Kasumi-1 (cell line): ENCODE data around the gene ERGIC2.
"Not testable (repeated sequence)": the region's sequence is repeated elsewhere in the genome, so short reads cannot be mapped to it uniquely, and the experiment has no call there.

Source experiments
- DNase-seq, 2 experiments: peaks; one replicate each; lab custom pipeline; 2025; lab: John Stamatoyannopoulos, UW

ERGIC2 gene, protein sequence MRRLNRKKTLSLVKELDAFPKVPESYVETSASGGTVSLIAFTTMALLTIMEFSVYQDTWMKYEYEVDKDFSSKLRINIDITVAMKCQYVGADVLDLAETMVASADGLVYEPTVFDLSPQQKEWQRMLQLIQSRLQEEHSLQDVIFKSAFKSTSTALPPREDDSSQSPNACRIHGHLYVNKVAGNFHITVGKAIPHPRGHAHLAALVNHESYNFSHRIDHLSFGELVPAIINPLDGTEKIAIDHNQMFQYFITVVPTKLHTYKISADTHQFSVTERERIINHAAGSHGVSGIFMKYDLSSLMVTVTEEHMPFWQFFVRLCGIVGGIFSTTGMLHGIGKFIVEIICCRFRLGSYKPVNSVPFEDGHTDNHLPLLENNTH

DNA sequence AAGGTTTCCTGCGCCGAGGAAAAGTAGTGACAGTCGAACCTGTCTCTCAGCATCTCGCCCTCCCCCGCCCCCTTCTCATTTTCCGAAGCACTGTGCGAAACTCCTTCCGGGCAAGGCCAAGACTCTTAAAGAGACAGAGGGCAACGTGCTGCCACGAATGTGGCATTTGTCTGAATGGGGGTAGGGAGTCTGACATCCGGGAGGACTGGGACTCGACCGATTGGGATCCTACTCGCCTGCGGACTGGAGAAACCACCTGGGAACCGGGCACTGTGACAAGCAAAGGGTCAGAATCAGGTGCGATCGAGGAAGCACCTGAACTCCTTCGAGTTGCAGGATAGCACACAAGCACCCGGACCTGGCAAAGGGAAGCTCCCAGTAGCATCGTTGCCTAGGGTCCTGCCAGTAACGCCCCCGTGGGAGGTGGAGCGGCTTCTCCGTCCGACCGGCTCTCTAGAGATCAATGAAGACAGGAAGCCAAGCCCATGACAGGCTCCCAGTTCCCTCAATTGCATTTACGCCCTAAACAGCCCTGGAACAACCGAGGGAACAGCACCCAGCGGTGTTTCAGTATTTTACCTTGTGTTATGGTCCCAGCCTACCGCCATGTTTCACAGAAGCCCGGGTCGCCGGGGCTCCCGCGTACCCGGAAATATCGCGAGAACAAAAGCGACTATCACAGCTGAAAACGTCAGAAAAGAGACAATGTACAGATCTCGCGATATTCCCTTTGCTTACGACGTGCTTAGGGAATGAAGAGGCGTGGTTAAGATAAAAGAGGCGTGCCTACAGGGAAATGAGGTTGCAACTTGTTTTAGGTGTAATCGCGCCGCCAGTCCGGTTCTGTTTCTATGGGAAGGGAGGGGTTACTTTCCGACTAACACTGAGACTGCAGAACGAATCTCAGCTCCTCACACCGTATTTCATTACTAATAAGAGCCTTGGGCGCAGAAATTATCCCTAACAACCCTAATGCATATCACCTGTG is at the start of gene ERGIC2:
Gene ERGIC2 (minus strand): TSS at position 637 of the 988 bp plus-strand sequence. CDS start 9,539 bp downstream, outside the sequence.
- peak; percentile 99 to 100 for DNase-seq

DNA sequence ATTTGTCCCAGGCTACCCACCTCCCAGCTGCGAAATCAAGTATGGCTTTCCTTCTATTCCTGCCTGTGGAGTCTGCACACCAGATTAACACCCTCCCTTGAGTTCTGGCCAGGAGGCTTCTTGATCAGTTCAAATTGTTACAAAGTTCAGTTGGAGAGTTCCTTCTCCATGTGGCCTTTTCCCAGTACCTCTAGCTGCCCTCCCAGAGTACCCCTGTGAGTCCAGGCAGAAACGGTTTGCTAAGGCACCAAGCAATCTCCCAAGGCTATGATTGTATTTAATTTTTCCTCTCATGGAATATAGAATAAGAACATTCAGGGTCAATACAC is 49.7 kb upstream of the ERGIC2 start:
- no peak for DNase-seq

DNA sequence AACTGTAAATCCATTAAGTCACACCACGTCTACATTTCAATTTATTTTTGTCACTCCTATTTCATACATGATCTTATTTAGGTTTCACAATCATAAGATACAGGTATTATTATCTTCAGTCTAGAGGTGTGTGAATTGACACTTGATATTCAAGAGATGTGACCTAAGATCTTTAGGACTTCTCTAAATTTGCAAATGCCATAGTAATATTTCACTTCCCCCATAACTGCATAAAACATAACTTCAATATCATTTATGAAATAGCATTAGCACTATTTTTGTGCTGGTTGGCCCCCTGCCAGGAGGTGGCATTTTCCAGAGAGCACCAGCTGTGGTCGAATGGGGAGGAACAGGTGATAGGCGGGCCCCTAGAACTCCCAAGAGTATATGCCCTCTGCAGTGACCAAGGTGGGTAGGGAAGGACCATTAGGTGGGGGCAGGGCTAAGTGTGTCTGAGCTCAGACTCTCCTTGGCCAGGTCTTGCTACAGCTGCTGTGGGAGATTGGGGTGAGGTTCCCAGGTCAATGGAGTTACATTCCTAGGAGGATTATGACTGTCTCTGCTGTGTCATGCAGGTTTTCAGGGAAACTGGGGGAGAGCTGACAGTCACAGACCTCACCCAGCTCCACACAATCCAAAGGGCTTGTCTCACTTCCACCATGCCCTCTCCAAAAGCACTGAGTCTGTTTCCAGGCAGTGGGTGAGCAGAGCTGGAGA is 49.2 kb upstream of the ERGIC2 start:
- DNase-seq = no peak

DNA sequence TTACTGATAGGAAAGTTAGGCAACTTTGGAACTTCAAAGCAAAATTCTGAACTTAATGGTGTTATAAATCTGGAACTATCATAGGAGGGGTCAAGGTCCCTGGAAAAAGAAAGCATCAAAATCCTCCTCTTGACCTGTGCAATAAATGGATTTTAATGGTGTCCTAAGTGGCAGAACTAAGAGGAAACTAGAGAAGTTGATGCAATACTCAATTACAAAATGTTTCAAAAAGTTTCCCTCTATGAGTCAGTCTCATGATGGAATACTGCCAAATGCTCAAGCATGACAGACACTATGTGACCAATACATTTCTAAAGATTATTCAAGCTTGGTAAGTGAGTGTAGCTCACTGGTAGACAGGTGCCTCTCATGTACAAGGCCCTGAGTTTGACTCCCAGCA is 47.7 kb upstream of the ERGIC2 start:
- DNase-seq = peak; percentile 59 to 68

DNA sequence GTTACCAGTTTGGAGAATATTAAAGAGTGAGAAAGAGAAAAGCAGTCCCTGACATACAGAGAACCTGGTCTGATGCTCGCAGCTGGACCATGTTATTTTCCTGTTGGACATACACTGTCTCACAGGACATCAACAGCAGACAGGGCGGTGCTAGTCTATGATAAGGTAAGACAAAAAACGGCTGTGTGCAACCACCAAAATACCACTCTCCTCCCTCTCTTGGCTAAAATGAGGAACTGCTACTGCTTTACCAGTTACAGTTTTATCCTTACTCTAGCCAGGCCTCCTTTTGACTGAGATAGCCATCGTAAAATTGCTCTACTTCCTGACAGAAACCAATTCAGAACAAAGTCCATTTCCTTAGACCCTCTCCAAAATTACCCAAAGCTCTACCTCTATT is 47.0 kb upstream of the ERGIC2 start:
- peak; percentile 80 to 88 for DNase-seq

DNA sequence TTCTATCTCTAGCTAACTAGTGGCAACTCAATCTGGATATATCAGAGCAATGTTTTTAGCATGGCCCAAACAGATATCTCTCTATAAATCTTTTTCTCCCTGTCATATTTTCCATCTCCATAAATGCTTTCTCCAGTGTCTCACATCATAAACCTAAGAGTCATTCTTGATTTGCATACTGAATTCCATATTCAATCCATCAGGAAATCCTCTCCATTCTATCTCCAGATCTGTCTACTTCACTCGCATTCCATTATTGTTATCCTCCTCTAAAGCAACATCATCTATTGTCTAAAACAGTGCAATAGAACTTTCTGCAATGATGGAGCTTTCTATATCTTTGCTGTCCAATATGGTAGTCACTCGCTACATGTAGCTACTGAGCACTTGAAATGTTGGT is 45.5 kb upstream of the ERGIC2 start:
- no peak for DNase-seq

DNA sequence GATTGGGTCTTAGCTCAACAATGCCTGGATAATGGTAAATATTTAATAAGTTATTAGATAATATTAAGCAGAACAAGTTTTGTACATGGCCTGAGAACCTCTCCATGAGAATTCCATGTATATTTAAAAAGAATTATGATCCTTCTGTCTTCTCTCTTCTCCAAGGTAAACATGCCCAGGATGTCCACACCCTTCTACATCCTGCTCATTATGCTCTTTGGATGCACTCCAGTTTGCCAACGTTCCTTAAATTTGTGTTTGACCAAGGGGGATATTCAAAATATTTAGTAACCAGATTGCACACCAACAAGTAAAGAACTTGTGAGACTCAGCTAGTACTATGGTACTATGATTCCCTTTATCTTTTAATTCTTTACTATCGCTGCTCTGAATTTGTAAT is 44.8 kb upstream of the ERGIC2 start:
- no peak for DNase-seq

DNA sequence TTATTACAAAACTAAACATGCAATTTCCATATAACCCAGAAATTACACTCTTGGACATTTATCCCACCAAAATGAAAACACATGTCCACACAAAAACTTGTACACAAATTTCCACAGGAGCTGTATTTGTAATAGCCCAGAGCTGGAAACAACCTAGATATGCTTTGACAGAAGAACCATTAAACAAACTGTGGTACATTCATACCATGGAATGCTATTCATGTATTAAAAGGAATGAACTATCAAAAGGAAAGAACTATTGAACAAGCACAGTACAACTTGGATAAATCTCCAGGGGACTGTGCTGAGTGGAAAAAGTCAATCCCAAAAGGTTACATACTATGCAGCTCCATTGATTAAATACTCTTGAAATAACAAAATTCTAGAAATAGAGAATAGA is 35.8 kb upstream of the ERGIC2 start:
- no peak for DNase-seq

DNA sequence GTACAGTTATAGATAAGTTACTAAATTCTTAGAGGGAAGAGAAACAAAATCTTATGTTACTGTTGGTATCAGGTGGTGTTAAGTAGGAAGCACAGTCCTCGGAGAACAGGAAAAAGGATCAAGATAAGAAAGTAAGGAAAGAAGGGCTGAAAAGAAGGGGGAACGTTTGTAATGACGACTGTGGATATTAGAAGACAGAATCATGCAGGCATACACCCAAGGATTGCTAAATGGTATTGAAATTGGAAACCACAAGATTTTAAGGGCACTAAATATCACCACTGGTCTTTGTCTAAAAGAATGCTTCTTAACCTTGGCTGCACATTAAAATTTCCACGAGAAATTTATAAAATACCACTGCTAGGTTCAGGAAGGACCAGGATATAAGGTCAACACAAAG is 34.1 kb upstream of the ERGIC2 start:
- DNase-seq = no peak

DNA sequence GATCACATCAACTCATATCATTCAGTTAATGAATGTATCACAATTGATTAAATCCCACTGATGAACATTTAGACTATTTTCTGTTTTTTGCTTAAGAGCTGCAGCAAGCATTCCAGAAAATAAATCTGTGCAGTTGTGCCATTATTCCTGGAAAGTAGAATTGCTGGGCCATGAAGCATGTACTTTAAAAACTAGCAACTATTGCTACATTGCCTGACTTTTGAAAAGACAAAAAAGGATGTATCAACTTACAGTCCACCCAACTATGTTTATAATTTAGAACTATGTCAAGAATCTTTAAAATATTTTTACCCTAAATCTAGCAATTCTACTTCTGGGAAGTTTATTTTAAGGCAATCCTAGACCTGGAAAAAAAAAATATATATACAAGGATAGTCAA is 33.4 kb upstream of the ERGIC2 start:
- no peak for DNase-seq

DNA sequence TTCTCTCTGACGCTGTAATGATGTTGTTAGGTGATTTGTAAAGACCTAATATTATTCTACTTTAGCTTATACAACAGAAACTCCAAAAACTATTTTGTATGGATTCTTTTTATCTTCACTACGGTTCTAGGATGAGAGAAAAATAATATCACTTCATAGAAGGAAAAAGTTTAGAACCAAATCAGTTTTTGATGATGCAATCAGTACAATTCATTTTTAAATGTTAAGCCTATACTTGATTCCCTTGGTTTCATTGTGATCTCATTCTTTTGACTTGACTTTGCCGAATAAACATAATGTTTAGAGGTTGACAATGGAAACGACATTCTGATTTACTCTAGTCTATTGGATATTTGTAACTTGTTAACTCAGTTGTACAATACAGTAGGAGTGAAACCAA is 24.6 kb upstream of the ERGIC2 start:
- no peak for DNase-seq

DNA sequence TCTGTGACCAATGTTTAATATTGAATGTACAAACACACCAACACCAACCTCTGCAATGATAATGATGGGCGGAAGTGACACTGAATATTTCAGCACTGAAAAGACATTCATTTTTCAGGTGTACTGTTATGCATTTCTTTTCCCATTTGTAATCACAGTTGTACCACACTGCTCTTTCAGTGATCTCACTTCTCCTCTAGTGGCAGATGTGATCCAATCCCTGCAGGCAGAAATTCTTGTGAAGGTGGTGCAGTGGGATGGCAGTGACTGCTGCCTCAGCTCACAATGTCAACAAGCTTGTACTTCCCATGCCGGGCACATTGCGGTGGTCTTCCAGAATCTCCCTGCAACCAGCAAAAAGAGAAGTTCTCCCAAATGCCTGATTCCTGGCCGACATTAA is 23.0 kb upstream of the ERGIC2 start:
- no peak for DNase-seq

DNA sequence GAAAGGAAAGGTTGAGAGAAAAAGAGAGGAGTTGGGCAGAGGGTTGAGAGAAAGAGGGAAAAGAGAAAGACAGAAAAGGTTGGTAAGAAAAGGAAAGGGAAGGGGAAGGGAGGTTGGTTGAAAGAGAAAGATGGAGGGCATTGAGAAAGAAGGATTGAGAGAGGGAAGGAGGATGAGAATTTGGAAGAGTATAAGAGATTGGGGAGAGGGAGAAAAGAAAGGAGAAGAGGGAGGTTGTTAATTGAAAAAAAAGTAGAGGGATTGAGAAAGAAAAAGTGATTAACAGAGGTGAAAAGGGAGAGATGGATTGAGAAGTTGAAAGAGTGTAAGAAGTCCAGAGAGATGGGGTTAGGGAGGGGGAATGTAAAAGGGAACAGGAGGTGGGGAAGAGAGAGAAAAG is 21.5 kb upstream of the ERGIC2 start:
- DNase-seq = no peak

DNA sequence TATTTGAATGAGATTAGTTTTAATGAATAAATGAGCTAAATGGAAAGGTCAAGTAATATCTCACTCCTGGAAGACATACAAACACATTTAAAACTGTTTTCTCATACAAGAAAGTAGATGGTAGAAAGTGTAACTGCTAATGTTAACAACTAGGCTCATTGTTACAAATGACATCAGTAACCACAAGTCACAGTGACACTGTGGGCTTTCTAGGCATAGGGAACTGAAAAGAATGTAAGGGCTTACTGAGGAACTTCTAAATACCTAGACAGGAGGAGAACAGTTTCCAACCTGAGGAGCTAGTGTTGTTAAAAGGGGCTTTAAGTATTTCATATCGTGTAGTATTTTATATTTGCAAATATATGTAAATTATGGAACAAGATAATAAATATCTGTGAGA is 17.5 kb upstream of the ERGIC2 start:
- DNase-seq = no peak

DNA sequence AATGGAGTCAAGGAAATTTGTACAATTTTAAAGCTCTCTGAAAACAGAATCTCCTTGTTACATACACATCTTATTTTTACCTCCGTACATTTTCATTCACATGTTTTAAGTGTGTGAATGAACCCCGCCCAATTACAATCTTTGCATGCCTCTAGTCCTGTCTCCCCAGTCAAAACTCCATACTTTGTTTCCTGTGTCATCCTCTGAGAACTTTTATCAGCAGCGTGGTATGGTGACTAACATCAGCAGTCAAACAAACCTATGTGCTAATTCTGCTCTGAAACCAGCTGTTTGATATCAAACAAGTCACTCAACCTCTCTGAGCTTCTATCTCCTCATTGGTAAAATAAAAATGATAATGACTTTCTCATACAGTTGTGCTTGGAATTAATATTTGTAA is 15.8 kb upstream of the ERGIC2 start:
- DNase-seq = no peak

DNA sequence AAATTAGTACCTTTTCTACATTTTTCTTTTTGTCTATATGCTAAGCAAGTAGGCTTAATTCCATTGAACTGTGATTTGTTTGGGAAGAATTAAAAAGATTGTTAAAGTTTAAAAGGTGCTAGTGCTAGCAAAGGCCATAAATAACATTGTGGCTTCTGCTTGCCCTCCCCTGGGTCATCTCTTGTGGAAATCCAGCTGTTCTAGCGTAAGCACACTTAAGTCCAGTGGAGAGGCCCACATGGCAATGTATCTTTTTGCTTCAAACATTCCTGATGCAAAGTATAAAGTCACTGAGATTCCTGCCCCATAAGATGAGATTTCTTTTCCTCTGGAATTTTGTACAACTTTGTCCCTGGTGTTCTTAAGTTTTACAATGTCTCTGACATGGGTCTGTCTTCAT is 14.4 kb upstream of the ERGIC2 start:
- no peak for DNase-seq

DNA sequence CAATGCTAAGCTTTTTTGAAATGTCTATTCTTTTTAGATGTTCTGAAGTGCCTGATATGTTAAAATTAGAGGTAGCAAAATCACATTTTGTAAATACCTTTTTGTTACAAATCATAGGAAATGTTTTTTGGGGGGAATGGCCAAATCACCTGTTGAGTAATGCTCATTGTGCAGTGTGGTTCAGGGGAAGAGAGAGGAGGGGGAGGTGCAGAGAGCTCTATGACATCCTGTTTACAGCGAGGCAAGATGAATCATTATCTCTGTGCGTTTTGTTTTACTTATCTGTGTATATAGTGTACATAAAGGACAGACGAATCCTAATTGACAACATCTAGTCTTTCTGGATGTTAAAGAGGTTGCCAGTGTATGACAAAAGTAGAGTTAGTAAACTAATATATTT is 9.4 kb upstream of the ERGIC2 start:
- DNase-seq = not testable (repeated sequence)

DNA sequence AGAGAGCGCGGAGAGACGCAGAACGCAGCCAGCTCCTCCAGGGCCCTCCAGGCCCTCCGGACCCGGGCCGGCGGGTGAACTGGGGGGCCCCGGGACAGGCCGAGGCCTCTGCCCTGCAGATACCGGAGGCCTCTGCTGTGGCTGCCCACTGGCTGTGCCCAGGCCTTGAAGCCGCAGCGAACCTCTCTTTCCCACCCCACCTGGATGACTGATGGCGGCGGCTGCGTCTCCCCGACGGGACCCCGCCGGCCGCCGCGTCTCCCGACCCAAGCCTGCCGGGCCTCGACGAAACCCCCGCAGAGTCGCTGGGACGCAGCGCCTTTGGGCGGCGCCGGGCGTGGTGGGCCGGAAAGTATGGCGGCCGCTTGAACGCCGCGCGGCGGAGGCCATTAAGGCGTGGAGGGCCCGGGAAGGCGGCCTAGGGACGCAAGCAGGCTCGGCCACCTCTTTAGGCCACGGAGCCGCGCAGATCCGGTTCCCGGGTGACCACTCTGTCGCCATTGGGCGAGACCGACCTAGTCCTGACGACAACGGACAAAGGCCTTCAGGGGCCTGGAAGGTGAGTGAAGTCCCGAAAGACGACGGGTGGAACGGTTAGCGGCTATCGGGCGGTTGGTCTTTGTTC is 8.4 kb upstream of the ERGIC2 start:
- no peak for DNase-seq

DNA sequence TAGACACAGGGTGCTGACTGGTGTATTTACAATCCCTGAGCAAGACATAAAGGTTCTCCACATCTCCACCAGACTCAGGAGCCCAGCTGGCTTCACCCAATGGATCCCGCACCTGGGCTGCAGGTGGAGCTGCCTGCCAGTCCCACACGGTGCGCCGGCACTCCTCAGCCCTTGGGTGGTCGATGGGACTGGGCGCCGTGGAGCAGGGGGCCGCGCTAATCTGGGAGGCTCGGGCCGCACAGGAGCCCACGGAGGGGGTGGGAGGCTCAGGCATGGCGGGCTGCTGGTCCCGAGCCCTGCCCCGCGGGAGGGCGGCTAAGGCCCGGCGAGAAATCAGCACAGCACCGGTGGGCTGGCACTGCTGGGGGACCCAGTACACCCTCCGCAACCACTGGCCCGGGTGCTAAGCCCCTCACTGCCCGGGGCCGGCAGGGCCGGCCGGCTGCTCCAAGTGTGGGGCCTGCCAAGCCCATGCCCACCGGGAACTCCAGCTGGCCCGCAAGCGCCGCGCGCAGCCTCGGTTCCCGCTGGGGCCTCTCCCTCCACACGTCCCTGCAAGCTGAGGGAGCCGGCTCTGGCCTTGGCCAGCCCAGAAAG is 5.2 kb upstream of the ERGIC2 start:
- DNase-seq = not testable (repeated sequence)

DNA sequence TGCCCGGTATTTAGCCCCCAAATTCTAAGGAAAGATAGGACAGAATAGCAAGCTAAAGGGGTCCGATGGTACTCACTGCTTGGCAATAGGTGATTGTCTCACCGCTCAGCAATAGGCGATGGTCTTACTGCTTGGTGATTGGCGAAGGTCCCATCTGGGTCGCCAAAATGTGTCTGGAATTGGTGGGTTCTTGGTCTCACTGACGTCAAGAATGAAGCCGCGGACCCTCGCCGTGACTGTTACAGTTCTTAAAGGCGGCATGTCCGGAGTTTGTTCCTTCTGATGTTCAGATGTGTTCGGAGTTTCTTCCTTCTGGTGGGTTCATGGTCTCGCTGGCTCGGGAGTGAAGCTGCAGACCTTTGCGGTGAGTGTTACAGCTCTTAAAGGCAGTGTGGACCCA is 4.2 kb upstream of the ERGIC2 start:
- DNase-seq = not testable (repeated sequence)

DNA sequence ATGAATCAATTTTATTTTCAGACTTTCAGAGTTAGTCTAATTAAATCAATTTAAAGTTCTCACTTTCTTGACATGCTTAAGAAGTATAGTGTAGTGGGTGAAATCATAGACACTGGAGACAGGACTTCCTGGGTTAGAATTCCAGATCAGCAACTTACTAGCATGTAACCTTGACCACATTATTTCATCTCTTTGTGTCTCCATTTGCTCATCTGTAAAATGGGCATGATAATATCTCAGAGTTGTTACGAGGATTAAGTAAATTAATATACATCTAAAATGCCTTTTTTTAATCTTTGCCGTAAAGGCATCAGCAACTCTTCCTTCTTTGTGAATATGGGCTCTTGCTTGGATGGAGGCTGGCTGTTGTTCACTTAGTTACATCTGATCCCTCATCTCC is 1.3 kb upstream of the ERGIC2 start:
- no peak for DNase-seq

DNA sequence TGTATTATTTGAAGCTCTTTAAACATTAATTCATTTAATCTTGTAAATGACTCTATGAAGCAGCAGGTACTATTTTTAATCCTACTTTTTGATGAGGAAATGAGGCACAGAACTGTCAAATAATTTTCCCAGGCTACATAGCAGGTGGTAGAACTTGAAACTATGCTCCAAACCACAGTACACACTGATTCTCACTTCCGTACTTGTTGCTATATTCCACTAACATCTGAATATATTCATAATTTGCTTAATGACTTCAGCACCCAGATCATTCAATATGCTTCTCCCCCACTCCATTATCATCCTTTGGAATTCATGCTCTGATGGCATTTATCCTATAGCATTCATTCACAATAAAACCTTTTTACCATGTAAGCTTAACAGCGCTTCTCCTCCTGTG is 4.9 kb downstream of the ERGIC2 start:
- no peak for DNase-seq
